Esophagus muscularis mucosa (tissue), 4 donors: Measurements from ENCODE around the gene TAL1. TPM values are rescaled to one million over a fixed set of nuclear protein-coding genes. Genes with fewer than 3 reads are reported as not detected.

Experiments used
- DNase-seq: peaks from one replicate; pipeline ENCODE4 v3.0.0-alpha.2; 2017; ENCODE audit errors: extremely low spot score
- H3K27ac ChIP-seq, 4 donors: fragments of 200-600 bp; sonication (generic); replicated peaks in 1 of 4; 1 replicate in 3 of 4; 2 replicates in 1 of 4; pipeline ENCODE4 v1.5.1; 2016 to 2019; ENCODE audit warnings: mild to moderate bottlenecking in 1 of 4
- H3K27me3 ChIP-seq, 4 donors: fragments of 200-600 bp; sonication (generic); one replicate each; pipeline versions ENCODE4 v1.5.1 to v1.6.0; 2016 to 2019
- H3K36me3 ChIP-seq, 4 donors: fragments of 200-600 bp; sonication (generic); one replicate each; pipeline ENCODE4 v1.5.1; 2016 to 2019
- H3K4me1 ChIP-seq, 4 donors: fragments of 200-600 bp; sonication (generic); one replicate each; pipeline ENCODE4 v1.5.1; 2016 to 2019
- H3K4me3 ChIP-seq, 4 donors: fragments of 200-600 bp; sonication (generic); 1 replicate in 2 of 4; 2 replicates in 2 of 4; pipeline ENCODE4 v1.5.1; 2016 to 2019; ENCODE audit warnings: mild to moderate bottlenecking in 4 of 4, moderate library complexity in 1 of 4
- H3K9me3 ChIP-seq, 4 donors: fragments of 200-600 bp; sonication (generic); 1 replicate in 3 of 4; 2 replicates in 1 of 4; pipeline ENCODE4 v1.5.1; 2016 to 2019
- EP300 ChIP-seq: sonication (generic); formaldehyde crosslinking; IDR thresholded peaks from one replicate; pipeline ENCODE4 v1.6.1; 2017; ENCODE audit warnings: antibody characterized with exemption
- POLR2A ChIP-seq: fragments of 450-650 bp; IDR thresholded peaks from one replicate; pipeline ENCODE4 v1.6.1; 2017; ENCODE audit warnings: antibody characterized with exemption, moderate library complexity, mild to moderate bottlenecking, low read depth
- POLR2AphosphoS5 ChIP-seq, 2 donors: sonication (generic); formaldehyde crosslinking; IDR thresholded peaks; one replicate each; pipeline ENCODE4 v1.6.1; 2017; ENCODE audit warnings: antibody characterized with exemption in 2 of 2
- WGBS: methylation state at CpG from one replicate; pipeline ENCODE4 v1.1.5; 2018; 5-methylcytosine and 5-hydroxymethylcytosine counted together
- intact Hi-C: fragments of 100-400 bp; cut with DNase I; formaldehyde crosslinking; loops from one replicate; pipeline ENCODE4 v1.15.1; 2023
- total RNA-seq, 4 donors: library from RNA; depleted of rRNA; stranded (reverse); fragments of >200 nt; gene quantifications; one replicate each; pipeline versions ENCODE4 v1.1.0 to v1.2.1, GENCODE V29; 2016
- TF ChIP-seq, protein P1 (sequence below), 3 experiments: fragments of 200-600 bp in 2 of 3; fragments of 450-650 bp in 1 of 3; sonication (generic) in 2 of 3; IDR thresholded peaks; one replicate each; pipeline ENCODE4 v1.5.1; 2017 to 2019; ENCODE audit warnings: antibody characterized with exemption in 3 of 3, mild to moderate bottlenecking in 2 of 3, moderate library complexity in 1 of 3

Gene TAL1
- total RNA-seq, 4 donors from 2014 or later = 2.5 to 4.8 (median 4.1) TPM

GRCh38 chr1:47235241-47235681 is 3.2 kb upstream of the TAL1 start:
- DNase-seq = no peak
- WGBS = no CpG with 5 or more reads among the region's 21 CpGs
- no peaks in the 10 kb centered on the region for H3K9me3 ChIP-seq
- intact Hi-C loops = no loop called here
- peak overlapping the region in 1 of 4 donors; percentile 42 for H3K27ac ChIP-seq
- TF ChIP-seq, protein P1, sequence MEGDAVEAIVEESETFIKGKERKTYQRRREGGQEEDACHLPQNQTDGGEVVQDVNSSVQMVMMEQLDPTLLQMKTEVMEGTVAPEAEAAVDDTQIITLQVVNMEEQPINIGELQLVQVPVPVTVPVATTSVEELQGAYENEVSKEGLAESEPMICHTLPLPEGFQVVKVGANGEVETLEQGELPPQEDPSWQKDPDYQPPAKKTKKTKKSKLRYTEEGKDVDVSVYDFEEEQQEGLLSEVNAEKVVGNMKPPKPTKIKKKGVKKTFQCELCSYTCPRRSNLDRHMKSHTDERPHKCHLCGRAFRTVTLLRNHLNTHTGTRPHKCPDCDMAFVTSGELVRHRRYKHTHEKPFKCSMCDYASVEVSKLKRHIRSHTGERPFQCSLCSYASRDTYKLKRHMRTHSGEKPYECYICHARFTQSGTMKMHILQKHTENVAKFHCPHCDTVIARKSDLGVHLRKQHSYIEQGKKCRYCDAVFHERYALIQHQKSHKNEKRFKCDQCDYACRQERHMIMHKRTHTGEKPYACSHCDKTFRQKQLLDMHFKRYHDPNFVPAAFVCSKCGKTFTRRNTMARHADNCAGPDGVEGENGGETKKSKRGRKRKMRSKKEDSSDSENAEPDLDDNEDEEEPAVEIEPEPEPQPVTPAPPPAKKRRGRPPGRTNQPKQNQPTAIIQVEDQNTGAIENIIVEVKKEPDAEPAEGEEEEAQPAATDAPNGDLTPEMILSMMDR (IDR thresholded peaks at IDR 0.05) = no peak
- TF ChIP-seq POLR2AphosphoS5 (IDR thresholded peaks at IDR 0.05) (no peak), POLR2A (no peak), EP300 (no peak)
- peaks cover 0 to 74% (median 36%) of the 10 kb centered on the region in 4 donors for H3K27me3 ChIP-seq
- H3K4me3 ChIP-seq = no peak overlapping the region
- H3K4me1 ChIP-seq = peaks cover 18 to 35% (median 31%) of the 10 kb centered on the region in 4 donors
- H3K36me3 ChIP-seq = no peaks in the 10 kb centered on the region

DNA sequence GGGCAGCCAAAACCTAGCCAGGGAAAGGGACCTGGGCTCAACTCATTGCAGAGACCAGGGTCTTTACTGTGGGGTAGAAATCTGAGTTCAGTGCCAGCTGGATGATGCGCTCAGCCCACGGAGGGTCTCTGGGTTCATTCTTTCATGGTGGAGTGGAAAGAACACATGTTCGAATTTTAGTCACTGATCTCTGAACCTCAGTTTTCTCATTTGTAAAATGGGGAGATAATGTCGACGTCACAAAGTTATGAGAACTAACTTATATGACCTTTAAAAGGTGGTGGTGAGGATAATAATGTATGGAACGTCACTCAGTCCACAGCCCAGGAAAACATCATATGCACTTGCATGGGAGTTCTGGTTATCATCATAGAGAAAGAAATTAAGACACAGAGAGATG is 1.2 kb upstream of the TAL1 start:
- H3K27ac ChIP-seq = no peak overlapping the region
- intact Hi-C loops = no loop called here
- H3K9me3 ChIP-seq = no peaks in the 10 kb centered on the region
- no peaks in the 10 kb centered on the region for H3K36me3 ChIP-seq
- DNase-seq = no peak
- no peak overlapping the region for H3K4me3 ChIP-seq
- peaks cover 18 to 44% (median 41%) of the 10 kb centered on the region in 4 donors for H3K4me1 ChIP-seq
- WGBS = 75% methylated on average over 6 of the region's 6 CpGs
- TF ChIP-seq POLR2AphosphoS5 (IDR thresholded peaks at IDR 0.05) (no peak), EP300 (no peak), POLR2A (no peak)
- TF ChIP-seq, protein P1 (IDR thresholded peaks at IDR 0.05) = no peak
- peaks cover 0 to 79% (median 54%) of the 10 kb centered on the region in 4 donors for H3K27me3 ChIP-seq

DNA sequence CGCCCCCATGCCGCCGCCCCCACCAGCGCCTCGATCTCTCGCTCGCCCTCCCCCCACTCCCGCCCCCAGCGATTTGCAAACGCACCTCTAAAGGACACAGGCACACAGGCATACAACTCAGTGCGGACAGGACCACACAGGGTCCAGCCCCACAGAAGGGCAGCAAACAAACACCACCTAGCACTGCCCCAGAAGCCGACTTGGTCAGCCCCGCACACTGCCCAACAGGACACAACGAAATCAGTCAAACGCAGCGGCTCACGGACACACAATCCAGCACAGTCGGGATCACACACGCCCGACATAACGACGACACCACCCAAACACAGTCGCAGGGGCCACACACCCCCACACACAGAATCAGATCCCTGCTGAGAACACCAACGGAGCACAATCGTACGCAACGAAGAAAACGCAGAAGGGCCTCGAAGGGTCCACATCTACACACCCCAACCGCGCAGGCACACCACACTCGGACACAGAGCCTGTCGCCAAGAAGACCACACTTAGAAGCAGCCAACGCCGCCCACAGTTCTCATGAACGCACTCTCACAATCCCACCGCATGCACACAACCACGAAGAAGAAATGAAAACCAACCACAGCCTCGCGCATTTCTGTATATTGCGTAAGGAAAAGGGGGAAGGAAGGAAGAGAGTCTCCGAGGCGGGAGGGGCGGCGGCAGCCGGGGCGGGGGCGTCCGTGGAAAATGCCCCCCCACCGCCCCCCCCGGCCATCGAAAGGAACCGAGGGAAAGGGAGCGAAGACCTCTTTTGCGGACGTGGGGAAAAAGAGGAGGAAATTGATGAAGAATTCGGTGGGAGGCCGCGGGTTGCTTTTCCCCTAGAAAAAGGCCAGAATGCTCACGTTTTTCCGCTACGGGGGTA is 481 bp downstream of the TAL1 start:
- Histone ChIP-seq H3K4me3 (peak overlapping the region; percentile 44 to 54 (median 48)), H3K36me3 (no peaks in the 10 kb centered on the region), H3K9me3 (no peaks in the 10 kb centered on the region), H3K27ac (peak overlapping the region; percentile 65 to 77 (median 66)), H3K27me3 (peaks cover 0 to 95% (median 62%) of the 10 kb centered on the region in 4 donors), H3K4me1 (peaks cover 21 to 47% (median 43%) of the 10 kb centered on the region in 4 donors)
- 3% methylated on average over 46 of the region's 62 CpGs for WGBS
- intact Hi-C loops = no loop called here
- DNase-seq = no peak
- peak; percentile 36 to 84 for TF ChIP-seq POLR2AphosphoS5 (IDR thresholded peaks at IDR 0.05)
- no peak for TF ChIP-seq EP300

- H3K36me3 ChIP-seq = no peaks in the 10 kb centered on the region
- peaks cover 26 to 54% (median 50%) of the 10 kb centered on the region in 4 donors for H3K4me1 ChIP-seq
- peak overlapping the region; percentile 65 to 77 (median 66) for H3K27ac ChIP-seq
- peak overlapping the region; percentile 44 to 54 (median 48) for H3K4me3 ChIP-seq
- TF ChIP-seq POLR2AphosphoS5 (IDR thresholded peaks at IDR 0.05) (no peak), POLR2A (no peak), EP300 (no peak)
- TF ChIP-seq, protein P1 (IDR thresholded peaks at IDR 0.05) = no peak
- WGBS = 6% methylated on average over 24 of the region's 44 CpGs
- no peaks in the 10 kb centered on the region for H3K9me3 ChIP-seq
- DNase-seq = no peak
- intact Hi-C loops = no loop called here
- H3K27me3 ChIP-seq = peaks cover 0 to 100% (median 69%) of the 10 kb centered on the region in 4 donors
These were observed 1.2 kb downstream of the TAL1 start for GRCh38 chr1:47230692-47231300.
